NCI-H1092 treated with DMSO at 0.1 percent for 48 hours (cell line): ENCODE results near the gene PSD2.

Experiments
- DNase-seq: peaks from one replicate; lab custom pipeline; 2025; lab: John Stamatoyannopoulos, UW

The PSD2 gene

DNA sequence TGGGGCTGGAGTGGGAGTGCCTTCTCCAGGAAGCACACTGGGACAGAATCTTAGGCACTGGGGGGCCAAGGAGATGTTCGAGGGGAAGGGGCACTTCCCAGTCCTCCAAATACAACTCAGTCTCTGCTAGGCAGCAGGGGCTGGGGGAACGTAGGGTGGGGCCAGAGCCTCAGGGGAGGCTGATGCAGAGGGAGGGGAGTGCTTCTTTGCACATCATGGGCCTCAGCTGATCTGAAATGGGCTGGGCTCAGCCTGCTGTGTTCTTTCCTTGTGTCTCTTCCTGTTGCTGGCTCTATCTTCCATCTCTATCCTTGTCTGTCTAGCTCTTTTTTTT is 15.6 kb downstream of the PSD2 start:
- DNase-seq, result no peak

DNA sequence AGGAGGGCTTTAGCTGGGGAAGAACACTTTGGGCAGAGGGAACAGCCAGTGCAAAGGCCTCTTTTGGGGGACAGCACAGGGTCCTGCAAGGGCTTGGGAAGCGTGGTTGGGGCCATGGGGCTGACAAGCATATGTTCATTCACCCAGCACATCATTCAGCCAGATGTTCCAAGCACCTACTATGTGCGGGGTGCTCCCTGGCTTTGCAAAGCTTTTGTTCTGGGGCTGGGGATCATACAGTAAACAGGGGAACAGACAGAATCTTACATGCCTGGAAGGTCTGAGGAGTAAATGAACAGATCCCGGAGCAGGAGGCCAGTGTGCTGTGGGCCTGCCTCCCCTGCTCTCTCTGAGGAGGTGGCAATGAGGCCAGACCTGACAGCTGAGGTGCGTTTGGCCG is 16.7 kb downstream of the PSD2 start:
- DNase-seq, result no peak

DNA sequence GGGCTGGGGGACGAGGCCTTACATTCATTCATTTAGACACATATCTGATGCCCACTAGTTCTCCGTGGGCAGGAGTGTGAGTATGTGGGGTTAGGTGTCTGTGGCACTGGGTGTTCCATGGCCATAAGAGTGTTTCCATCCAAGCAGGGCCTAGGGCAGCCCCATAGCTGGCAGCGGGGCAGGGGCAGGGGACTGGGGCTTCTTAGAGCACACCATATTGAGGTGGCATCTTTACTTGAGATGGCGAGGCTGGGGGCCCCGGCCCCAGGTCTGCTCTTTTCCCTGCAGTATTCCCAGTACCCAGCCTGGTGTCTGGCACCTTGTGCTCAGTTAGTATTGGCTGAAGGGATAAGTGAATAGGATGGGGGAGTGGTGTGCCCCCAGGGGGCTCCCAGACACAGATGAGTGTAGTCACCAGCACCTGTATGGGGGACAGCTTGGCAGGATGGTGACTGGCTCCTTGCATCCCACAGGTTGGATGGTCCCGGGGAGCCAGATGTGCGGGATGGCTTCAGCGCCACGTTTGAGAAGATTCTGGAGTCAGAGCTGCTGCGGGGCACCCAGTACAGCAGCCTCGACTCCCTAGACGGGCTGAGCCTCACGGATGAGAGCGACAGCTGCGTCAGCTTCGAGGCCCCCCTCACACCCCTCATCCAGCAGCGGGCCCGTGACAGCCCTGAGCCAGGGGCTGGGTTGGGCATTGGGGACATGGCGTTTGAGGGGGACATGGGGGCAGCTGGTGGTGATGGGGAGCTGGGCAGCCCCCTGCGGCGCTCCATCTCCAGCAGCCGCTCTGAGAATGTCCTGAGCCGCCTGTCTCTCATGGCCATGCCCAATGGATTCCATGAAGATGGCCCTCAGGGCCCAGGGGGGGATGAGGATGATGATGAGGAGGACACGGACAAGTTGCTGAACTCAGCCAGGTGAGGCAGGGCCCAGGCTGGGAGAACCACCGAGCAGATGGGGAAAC is 17.5 kb downstream of the PSD2 start:
- DNase-seq, result no peak

- DNase-seq, result no peak
These were observed 18.6 kb downstream of the PSD2 start for GRCh38 chr5:139814191-139814601.

DNA sequence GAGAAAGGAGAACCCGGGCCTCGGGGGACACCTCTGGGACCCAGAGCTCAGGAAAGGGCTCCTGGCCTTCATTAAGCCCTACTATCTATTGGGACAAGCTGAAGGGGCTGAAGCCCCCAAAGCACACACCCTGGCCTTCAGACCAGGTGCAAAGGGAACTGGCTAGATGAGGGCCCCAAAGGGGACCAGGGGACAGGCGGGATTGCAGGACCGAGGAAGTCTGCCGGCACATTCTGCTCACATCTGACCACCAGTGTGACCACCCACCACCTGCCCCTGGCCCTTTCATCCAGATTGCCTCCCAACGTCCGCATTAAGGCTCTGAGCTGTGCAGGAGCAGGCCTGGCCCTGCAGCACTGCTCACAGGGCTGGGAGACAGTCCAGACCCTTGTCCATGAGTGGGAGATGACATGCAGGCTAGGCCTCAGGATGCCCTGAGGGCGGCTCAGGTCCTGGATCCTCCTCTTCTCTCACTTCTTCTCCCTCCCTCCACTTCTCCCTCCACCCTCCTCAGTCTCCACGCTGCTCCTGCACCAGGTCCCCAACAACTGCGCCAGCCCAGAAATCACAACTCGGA is 19.2 kb downstream of the PSD2 start:
- no peak for DNase-seq

GRCh38 chr5:139816566-139816965 is 21.0 kb downstream of the PSD2 start:
- DNase-seq, result no peak

DNA sequence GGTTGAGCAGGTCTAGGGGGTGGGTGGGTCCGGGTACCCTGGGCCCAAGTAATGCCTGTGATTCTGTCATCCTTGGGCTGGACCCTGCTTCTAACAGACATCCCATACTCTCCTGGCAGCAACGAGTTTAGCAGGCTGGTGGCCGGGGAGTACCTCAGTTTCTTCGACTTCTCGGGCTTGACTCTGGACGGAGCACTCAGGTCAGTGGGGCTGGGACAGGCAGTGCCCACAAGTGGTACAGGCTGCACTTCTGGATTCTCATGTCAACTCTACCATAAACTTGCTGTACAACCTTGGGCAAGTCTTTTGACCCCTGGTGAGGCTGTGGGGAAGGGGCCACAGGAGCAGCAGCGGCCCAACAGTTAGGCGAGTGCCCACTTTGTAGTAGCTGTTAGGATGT is 21.8 kb downstream of the PSD2 start:
- DNase-seq, result no peak

DNA sequence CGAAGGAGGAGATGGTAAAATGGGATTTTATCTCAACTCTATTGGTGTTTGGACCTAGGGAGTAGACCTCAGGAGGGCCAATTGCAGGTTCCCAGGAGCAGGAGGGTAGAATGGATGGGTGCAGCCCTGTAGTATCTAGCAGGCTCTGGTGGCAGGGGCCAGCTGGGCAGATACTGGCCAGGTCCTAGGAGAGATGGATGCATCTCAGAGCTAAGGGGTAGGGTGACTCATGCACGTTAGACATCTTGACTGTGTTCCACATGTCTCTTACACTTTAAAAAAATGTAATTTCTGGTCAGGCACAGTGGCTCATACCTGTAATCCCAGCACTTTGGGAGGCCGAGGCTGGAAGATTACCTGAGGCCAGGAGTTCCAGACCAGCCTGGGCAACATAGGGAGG is 22.4 kb downstream of the PSD2 start:
- no peak for DNase-seq

DNA sequence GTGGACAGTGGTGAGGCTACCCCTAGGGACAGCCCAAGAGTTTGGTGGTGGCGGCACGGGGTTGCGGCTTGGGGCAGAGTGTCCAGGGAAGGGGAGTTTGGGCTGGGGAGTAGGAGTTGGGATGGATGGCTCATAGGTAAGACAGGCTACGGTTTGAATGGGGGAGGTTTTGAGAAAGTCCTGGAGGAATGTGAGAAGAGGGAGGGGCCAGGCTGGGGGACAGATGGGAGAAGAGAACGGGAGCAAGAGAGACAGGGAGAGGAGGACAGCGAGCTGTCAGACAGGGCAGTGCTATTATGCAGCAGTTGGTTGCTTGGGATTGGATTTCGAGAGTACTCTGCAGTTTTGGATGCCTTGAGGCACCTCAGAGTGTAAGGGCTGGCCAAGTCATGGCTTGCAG is 24.5 kb downstream of the PSD2 start:
- DNase-seq, result no peak

DNA sequence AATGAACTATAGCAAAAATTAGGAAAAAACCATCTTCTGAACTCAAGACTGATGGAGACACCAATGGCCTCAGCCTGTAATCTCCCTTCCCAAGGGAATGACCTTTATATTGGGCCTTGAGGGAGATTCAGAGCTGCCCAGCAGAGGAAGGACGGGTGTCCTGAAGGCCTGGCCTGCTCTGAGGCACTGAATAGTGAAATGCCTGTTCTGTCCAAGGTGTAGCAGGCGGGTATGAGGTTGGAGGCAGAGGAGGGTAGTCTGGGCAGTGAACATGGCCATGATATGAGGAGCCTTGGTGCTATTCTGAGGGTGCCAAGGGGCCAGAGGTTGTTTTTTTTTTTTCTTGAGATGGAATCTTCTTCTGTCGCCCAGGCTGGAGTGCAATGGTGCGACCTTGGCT is 25.0 kb downstream of the PSD2 start:
- DNase-seq, result no peak

- DNase-seq, result no peak
These were observed 26.4 kb downstream of the PSD2 start for GRCh38 chr5:139821806-139822552.

GRCh38 chr5:139822553-139823425 is 27.2 kb downstream of the PSD2 start:
- DNase-seq, result no peak

DNA sequence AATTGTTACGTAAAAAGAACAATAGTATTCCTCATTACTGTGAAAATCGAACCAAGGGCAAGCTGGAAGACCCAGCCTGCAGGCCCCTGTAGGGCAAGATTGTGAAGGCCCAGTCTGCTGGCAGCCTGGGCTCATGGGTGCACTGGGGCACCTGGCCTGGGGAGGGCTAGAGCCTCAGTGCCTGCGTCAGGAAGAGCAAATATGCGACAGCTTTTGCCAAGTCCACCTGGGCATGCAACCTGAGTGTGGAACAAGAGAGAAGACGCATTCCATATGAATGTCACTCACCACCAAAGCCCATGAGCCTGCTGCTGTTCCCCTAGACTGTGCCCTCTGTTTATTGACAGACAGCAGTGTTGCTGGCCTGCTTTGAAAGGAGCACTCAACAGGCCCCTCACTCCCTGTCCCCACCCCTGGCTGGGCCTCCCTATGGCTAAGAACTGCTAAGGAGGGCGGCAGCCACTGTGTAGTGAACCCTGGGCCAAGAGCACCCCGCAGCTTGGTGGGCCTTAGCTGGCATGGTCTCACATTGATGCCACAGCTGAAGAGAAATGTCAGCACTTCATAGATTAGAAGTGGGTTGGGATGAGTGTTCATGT is 28.2 kb downstream of the PSD2 start:
- DNase-seq, result no peak

- DNase-seq, result no peak
These were observed 30.1 kb downstream of the PSD2 start for GRCh38 chr5:139825690-139826089.

- no peak for DNase-seq
These were observed 32.7 kb downstream of the PSD2 start for GRCh38 chr5:139828207-139828895.

GRCh38 chr5:139829471-139829870 is 33.9 kb downstream of the PSD2 start:
- DNase-seq, result no peak

DNA sequence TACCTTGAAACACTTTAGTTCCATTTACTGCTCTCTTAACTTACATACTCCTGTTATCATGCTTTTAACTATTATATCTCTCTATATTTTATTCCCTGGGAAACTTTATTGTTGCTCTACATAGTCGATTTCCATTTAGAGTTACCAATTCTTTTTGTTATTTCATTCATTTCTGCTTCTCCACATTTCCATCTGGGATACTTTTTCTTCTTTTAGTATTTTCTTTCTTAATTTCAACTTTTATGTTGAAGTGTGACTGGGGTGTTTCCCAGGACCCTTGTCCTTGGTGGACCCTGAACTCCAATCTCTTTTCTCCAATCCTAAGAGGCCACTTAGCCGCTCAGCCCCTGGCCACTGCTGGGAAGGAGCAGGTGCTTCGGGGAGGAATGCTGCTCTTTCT is 36.0 kb downstream of the PSD2 start:
- DNase-seq, result no peak

- DNase-seq, result no peak
These were observed 37.9 kb downstream of the PSD2 start for GRCh38 chr5:139833525-139833924.

GRCh38 chr5:139835656-139836055 is 40.0 kb downstream of the PSD2 start:
- no peak for DNase-seq

DNA sequence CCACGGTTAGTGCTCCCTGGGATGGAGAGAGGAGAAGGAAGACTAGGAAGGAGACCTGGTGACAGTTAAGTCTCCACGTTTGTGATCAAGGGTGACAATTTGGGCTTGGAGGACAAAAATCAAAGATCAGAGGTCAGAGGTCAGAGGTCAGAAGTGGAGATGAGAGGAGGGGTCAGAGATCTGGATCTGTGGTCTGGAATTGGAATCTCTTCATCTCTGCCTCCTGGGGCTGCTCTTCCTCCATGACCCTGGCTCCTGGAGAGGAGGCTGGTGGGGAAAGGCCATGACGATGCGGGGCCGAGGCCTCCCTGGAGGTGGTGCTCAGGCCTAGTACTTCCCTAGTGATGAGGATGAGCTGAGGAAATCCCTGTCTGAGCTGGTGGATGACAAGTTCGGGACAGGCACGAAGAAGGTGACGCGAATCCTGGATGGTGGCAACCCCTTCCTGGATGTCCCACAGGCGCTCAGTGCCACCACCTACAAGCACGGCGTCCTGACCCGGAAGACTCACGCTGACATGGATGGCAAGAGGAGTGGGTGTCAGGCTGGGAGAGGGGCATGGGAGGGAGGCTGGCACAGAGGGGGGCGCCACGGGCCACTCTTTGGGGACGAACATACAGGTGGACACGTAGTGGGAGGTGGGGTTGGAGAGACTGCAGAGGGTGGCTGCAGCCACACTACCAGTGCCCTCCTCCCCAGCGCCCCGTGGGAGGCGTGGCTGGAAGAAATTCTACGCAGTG is 41.0 kb downstream of the PSD2 start:
- no peak for DNase-seq
